DND-41 (cell line): ENCODE data around the gene REN.

ENCODE experiments used
- CTCF ChIP-seq: IDR thresholded peaks from 2 replicates; pipeline ENCODE4 v1.5.1; 2012; ENCODE audit warnings: borderline replicate concordance, low read length, moderate library complexity, mild to moderate bottlenecking; ENCODE audit not compliant: poor library complexity, severe bottlenecking; ENCODE audit errors: extremely low read depth
- EZH2 ChIP-seq: IDR thresholded peaks from 3 replicates; pipeline ENCODE4 v1.6.1; 2012; ENCODE audit warnings: borderline replicate concordance, low read depth, mild to moderate bottlenecking, moderate library complexity, low read length, inconsistent platforms; ENCODE audit not compliant: severe bottlenecking

DNA sequence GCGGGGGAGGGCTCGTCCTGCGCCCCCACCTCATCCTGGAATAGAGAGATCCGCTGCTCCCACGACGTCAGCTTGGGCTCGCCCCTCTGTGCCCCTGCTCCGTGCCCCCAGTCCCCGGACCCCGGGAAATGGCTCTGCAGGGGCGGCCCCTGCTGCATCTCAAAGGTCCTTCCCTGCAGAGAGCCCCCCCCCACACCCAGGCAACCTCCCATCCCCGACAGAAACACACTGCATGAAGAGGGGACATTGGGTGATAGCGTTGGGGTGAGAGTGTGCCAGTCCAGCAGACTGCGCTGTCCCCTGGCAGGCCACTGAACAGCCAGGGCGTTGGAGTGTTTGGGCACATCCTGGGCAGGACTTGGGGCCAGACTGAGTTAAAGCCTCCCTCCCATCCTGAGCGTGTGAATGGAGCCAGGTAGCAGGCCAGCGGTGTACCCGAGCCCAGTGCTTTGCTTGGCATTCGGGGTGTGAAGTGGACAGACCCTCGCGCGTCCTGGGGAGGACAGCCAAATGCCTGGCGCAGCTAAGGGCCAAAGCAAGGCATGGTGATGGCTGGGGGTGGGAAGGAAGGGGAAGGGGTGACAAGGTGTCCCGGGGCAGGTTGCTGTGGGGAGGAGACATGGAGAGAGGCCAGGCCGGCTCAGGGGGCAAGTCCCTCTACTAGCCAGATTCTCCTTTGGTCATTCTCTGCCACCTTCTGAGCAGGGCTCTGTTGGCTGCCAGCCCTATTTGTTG is 13.7 kb downstream of the REN start:
- TF ChIP-seq EZH2, result no peak
- no peak for TF ChIP-seq CTCF
